C4-2B (cell line): Measurements from ENCODE around the gene TNC.

Source experiments
- CTCF ChIP-seq: fragments of 450-650 bp; conservative IDR thresholded peaks from 2 replicates; pipeline ENCODE4 v1.5.1; 2017; ENCODE audit warnings: mild to moderate bottlenecking
- ZFX ChIP-seq: fragments of 450-650 bp; IDR thresholded peaks from 2 replicates; pipeline ENCODE4 v1.6.1; 2017

GRCh38 chr9:115157245-115157674, 39.3 kb upstream of the TNC start:
- TF ChIP-seq CTCF (no peak), ZFX (no peak)
